H9 (cell line): ENCODE measurements around the gene COASY. TPM values are rescaled to one million over a fixed set of nuclear protein-coding genes. Genes with fewer than 3 reads are reported as not detected.

Experiments
- DNase-seq: peaks from one replicate; pipeline ENCODE4 v3.0.0-alpha.2; 2017
- H2AFZ ChIP-seq: one replicate; pipeline ENCODE4 v1.6.1; 2013; ENCODE audit warnings: mild to moderate bottlenecking, low read length, control low read depth, moderate library complexity
- H2AK5ac ChIP-seq: 2 replicates; pipeline ENCODE4 v1.6.1; 2013; ENCODE audit warnings: low read length, control low read depth, mixed read lengths; ENCODE audit not compliant: insufficient read length
- H2BK120ac ChIP-seq: one replicate; pipeline ENCODE4 v1.6.1; 2013; ENCODE audit warnings: low read depth, mild to moderate bottlenecking, low read length, control low read depth, inconsistent platforms; ENCODE audit not compliant: poor library complexity, severe bottlenecking
- H2BK12ac ChIP-seq: 2 replicates; pipeline ENCODE4 v1.6.1; 2013; ENCODE audit warnings: low read length, control low read depth, mixed read lengths, low read depth; ENCODE audit not compliant: insufficient read length
- H2BK15ac ChIP-seq: 2 replicates; pipeline ENCODE4 v1.6.1; 2013; ENCODE audit warnings: low read depth, low read length, control low read depth
- H2BK20ac ChIP-seq: one replicate; pipeline ENCODE4 v1.6.1; 2013; ENCODE audit warnings: low read depth, mild to moderate bottlenecking, low read length, control low read depth, inconsistent platforms; ENCODE audit not compliant: poor library complexity, severe bottlenecking
- H2BK5ac ChIP-seq: 2 replicates; pipeline ENCODE4 v1.6.1; 2013; ENCODE audit warnings: low read length, control low read depth, mixed read lengths; ENCODE audit not compliant: insufficient read length
- H3K14ac ChIP-seq: 2 replicates; pipeline ENCODE4 v1.6.1; 2013; ENCODE audit warnings: low read length, control low read depth; ENCODE audit not compliant: insufficient read depth
- H3K18ac ChIP-seq: 2 replicates; pipeline ENCODE4 v1.6.1; 2013; ENCODE audit warnings: low read depth, mild to moderate bottlenecking, mixed read lengths, low read length, control low read depth; ENCODE audit not compliant: insufficient read length
- H3K23ac ChIP-seq: 2 replicates; pipeline ENCODE4 v1.6.1; 2013; ENCODE audit warnings: low read length, control low read depth, mixed read lengths, low read depth; ENCODE audit not compliant: insufficient read length
- H3K23me2 ChIP-seq: 2 replicates; pipeline ENCODE4 v1.6.1; 2013; ENCODE audit warnings: low read depth, mild to moderate bottlenecking, mixed read lengths, low read length, control low read depth; ENCODE audit not compliant: insufficient read length, poor library complexity, severe bottlenecking
- H3K27ac ChIP-seq: 2 replicates; pipeline ENCODE4 v1.5.1; 2013; ENCODE audit warnings: low read length, control low read depth, mixed read lengths, low read depth; ENCODE audit not compliant: insufficient read length
- H3K27me3 ChIP-seq: 2 replicates; pipeline ENCODE4 v1.6.1; 2013; ENCODE audit warnings: low read length, control low read depth, inconsistent platforms; ENCODE audit not compliant: insufficient read depth
- H3K4ac ChIP-seq: 2 replicates; pipeline ENCODE4 v1.6.1; 2013; ENCODE audit warnings: low read depth, mild to moderate bottlenecking, control low read depth, inconsistent platforms, low read length, moderate library complexity
- H3K4me1 ChIP-seq: 2 replicates; pipeline ENCODE4 v1.6.1; 2013; ENCODE audit warnings: low read length, control low read depth, inconsistent platforms; ENCODE audit not compliant: insufficient read depth
- H3K4me2 ChIP-seq: 2 replicates; pipeline ENCODE4 v1.6.1; 2013; ENCODE audit warnings: low read length, control low read depth, mixed read lengths; ENCODE audit not compliant: insufficient read length, insufficient read depth
- H3K56ac ChIP-seq: 2 replicates; pipeline ENCODE4 v1.6.1; 2013; ENCODE audit warnings: low read depth, mild to moderate bottlenecking, mixed read lengths, low read length, control low read depth; ENCODE audit not compliant: insufficient read length
- H3K79me1 ChIP-seq: 2 replicates; pipeline ENCODE4 v1.6.1; 2013; ENCODE audit warnings: low read depth, mild to moderate bottlenecking, moderate library complexity, low read length, control low read depth, inconsistent platforms; ENCODE audit not compliant: insufficient read depth, poor library complexity, severe bottlenecking
- H3K79me2 ChIP-seq: 2 replicates; pipeline ENCODE4 v1.6.1; 2013; ENCODE audit warnings: low read length, control low read depth, inconsistent platforms; ENCODE audit not compliant: insufficient read depth
- H3K9ac ChIP-seq: 2 replicates; pipeline ENCODE4 v1.6.1; 2013; ENCODE audit warnings: low read length, control low read depth, mixed read lengths; ENCODE audit not compliant: insufficient read length; ENCODE audit errors: extremely low read depth
- H3K9me3 ChIP-seq: one replicate; pipeline ENCODE4 v1.6.1; 2013; ENCODE audit warnings: low read depth, low read length, inconsistent platforms; ENCODE audit not compliant: control insufficient read depth
- H3T11ph ChIP-seq: one replicate; pipeline ENCODE4 v1.6.1; 2013; ENCODE audit warnings: mild to moderate bottlenecking, low read length, control low read depth, inconsistent platforms
- H4K20me1 ChIP-seq: one replicate; pipeline ENCODE4 v1.6.1; 2013; ENCODE audit not compliant: control insufficient read depth, insufficient read length, insufficient read depth
- H4K5ac ChIP-seq: 2 replicates; pipeline ENCODE4 v1.6.1; 2013; ENCODE audit warnings: low read depth, mild to moderate bottlenecking, mixed read lengths, low read length, control low read depth; ENCODE audit not compliant: insufficient read length
- H4K8ac ChIP-seq: replicated peaks from 2 replicates; pipeline ENCODE4 v1.6.1; 2013; ENCODE audit warnings: low read length, control low read depth, mixed read lengths, low read depth; ENCODE audit not compliant: insufficient read length
- H4K91ac ChIP-seq: 2 replicates; pipeline ENCODE4 v1.6.1; 2013; ENCODE audit warnings: low read depth, mild to moderate bottlenecking, moderate library complexity, mixed read lengths, low read length, control low read depth; ENCODE audit not compliant: insufficient read length
- H3K27ac Mint-ChIP-seq, 3 experiments: 2 replicates in 2 of 3; 3 replicates in 1 of 3; pipeline ENCODE4 v1.8.0; 2020 to 2021; ENCODE audit warnings: mixed read lengths in 3 of 3, mild to moderate bottlenecking in 1 of 3, moderate library complexity in 1 of 3
- H3K27me3 Mint-ChIP-seq: 2 replicates; pipeline ENCODE4 v1.8.0; 2021; ENCODE audit warnings: low read depth, mild to moderate bottlenecking, moderate library complexity, mixed read lengths
- H3K36me3 Mint-ChIP-seq, 3 experiments: 2 replicates in 2 of 3; 3 replicates in 1 of 3; pipeline ENCODE4 v1.8.0; 2020 to 2021; ENCODE audit warnings: low read depth in 3 of 3, mixed read lengths in 3 of 3; ENCODE audit not compliant: insufficient read depth in 1 of 3
- H3K4me1 Mint-ChIP-seq, 2 experiments: 2 replicates each; pipeline ENCODE4 v1.8.0; 2020; ENCODE audit warnings: mixed read lengths in 2 of 2
- H3K4me3 Mint-ChIP-seq, 2 experiments: 2 replicates in 1 of 2; 3 replicates in 1 of 2; pipeline ENCODE4 v1.8.0; 2020 to 2021; ENCODE audit warnings: mild to moderate bottlenecking in 2 of 2, mixed read lengths in 2 of 2, moderate library complexity in 1 of 2
- H3K9me3 Mint-ChIP-seq, 2 experiments: 2 replicates in 1 of 2; 3 replicates in 1 of 2; pipeline ENCODE4 v1.8.0; 2020; ENCODE audit warnings: mild to moderate bottlenecking in 2 of 2, mixed read lengths in 2 of 2, moderate library complexity in 1 of 2
- WGBS: extraction: QIAGEN DNeasy Blood & Tissue Kit; methylation state at CpG from one replicate; pipeline ENCODE4 v1.1.7; 2013; ENCODE audit warnings: missing lambda C conversion rate, low lambda C conversion rate, mixed read lengths; ENCODE audit not compliant: insufficient read length; ENCODE audit errors: extremely low coverage; 5-methylcytosine and 5-hydroxymethylcytosine counted together
- total RNA-seq: library from RNA; stranded (reverse); gene quantifications from 2 replicates; pipeline ENCODE4 v1.2.1, GENCODE V29; 2021
- TF ChIP-seq, protein P1 (sequence below): fragments of 200-600 bp; sonication (generic); conservative IDR thresholded peaks from 3 replicates; pipeline ENCODE4 v1.8.0; 2021; ENCODE audit warnings: antibody characterized with exemption, mild to moderate bottlenecking

The COASY gene
- total RNA-seq, 1 experiment from 2014 or later = 84.1 TPM

DNA sequence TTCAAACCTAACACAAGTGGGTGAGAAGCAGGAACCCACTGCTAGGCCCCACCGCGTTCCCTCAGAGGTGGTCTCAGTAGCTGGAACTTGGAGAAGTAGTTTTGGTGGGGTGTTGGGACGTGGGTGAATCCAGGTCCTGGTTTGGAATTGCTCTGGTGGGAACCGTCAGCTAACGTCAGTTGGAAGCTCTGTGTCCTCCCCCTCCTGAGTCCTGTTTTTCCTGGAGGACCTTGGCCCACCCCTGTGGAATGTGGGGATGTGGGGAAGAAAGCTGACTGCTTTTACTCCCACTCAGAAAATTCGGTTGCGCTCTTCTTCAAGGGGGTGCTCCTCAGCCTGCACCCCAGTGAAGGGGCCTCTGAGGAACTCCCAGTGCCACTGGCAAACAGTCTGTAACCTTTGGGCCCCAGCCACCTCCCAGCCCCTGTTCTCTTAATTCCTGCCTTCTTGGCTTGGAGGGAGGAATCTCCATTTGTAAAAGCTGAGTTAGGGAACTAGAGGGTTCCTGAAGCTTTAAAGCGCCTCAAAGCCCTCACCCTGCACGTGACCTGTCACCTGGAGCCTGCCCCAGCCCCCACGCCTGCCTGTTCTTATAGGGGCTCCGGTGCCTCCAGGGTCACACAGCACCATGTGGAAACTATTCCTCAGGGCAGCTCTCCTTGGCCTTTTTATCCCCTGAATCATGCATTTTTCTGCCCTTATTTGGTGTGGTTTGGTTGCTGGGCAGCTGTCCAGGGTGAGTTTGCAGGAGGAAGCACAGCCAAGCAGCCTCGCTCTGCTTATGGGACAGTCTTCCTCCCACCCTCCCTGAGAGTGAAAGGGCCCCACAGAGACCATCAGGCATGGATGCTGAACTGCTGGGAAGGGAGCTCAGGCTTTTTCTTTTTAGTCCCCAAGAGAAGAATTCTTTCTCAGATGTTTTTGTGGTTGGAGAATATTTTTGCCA, 42.1 kb upstream of the COASY start:
- H3K4me1 ChIP-seq = peaks cover 11% of the 10 kb centered on the region; the same call in 1 of the 2 replicates
- peaks cover 2% of the 10 kb centered on the region; the same call in 1 of the 2 replicates for H3K27me3 ChIP-seq
- no peak overlapping the region for H2BK20ac ChIP-seq
- TF ChIP-seq, protein P1, sequence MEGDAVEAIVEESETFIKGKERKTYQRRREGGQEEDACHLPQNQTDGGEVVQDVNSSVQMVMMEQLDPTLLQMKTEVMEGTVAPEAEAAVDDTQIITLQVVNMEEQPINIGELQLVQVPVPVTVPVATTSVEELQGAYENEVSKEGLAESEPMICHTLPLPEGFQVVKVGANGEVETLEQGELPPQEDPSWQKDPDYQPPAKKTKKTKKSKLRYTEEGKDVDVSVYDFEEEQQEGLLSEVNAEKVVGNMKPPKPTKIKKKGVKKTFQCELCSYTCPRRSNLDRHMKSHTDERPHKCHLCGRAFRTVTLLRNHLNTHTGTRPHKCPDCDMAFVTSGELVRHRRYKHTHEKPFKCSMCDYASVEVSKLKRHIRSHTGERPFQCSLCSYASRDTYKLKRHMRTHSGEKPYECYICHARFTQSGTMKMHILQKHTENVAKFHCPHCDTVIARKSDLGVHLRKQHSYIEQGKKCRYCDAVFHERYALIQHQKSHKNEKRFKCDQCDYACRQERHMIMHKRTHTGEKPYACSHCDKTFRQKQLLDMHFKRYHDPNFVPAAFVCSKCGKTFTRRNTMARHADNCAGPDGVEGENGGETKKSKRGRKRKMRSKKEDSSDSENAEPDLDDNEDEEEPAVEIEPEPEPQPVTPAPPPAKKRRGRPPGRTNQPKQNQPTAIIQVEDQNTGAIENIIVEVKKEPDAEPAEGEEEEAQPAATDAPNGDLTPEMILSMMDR = no peak
- H3K56ac ChIP-seq = no peak overlapping the region
- Mint-ChIP-seq H3K4me3 (peak overlapping the region in 1 of 2 experiments; percentile 59; a peak in 2 of 5 replicates), H3K36me3 (peaks cover 0 to 34% (median 26%) of the 10 kb centered on the region in 3 experiments; a peak in 5 of 7 replicates), H3K27me3 (peaks cover 8% of the 10 kb centered on the region), H3K4me1 (peaks cover 25 to 40% of the 10 kb centered on the region in 2 experiments), H3K9me3 (no peaks in the 10 kb centered on the region), H3K27ac (peak overlapping the region; percentile 16 to 73 (median 27); a peak in 3 of 7 replicates)
- H3K4me2 ChIP-seq = no peak overlapping the region
- H3T11ph ChIP-seq = no peak overlapping the region
- no peaks in the 10 kb centered on the region for H4K20me1 ChIP-seq
- no peak overlapping the region for H3K9ac ChIP-seq
- no peak overlapping the region for H4K8ac ChIP-seq
- peak; percentile 77 for DNase-seq
- no peak overlapping the region for H2BK12ac ChIP-seq
- no peak overlapping the region for H2AK5ac ChIP-seq
- H4K91ac ChIP-seq = no peak overlapping the region
- H3K23ac ChIP-seq = no peak overlapping the region
- H2BK5ac ChIP-seq = no peak overlapping the region
- H3K23me2 ChIP-seq = no peaks in the 10 kb centered on the region
- H2BK120ac ChIP-seq = peak overlapping the region; percentile 70
- H3K27ac ChIP-seq = no peak overlapping the region
- H2AFZ ChIP-seq = no peak overlapping the region
- H3K4ac ChIP-seq = no peak overlapping the region; the same call in 1 of the 2 replicates
- H3K79me1 ChIP-seq = no peaks in the 10 kb centered on the region
- WGBS = no CpG with 5 or more reads among the region's 12 CpGs
- peak overlapping the region; percentile 43 for H3K18ac ChIP-seq
- no peaks in the 10 kb centered on the region for H3K9me3 ChIP-seq
- peak overlapping the region; percentile 63; the same call in 1 of the 2 replicates for H3K14ac ChIP-seq
- no peak overlapping the region for H2BK15ac ChIP-seq
- no peak overlapping the region for H4K5ac ChIP-seq
- H3K79me2 ChIP-seq = no peaks in the 10 kb centered on the region
